Hematopoietic multipotent progenitor cell treated with erythropoietin and hydrocortisone succinate and interleukin-3 and kit ligand, for 8 days (in vitro differentiated cells): ENCODE measurements around the gene CFD.
"Not testable (repeated sequence)": the region's sequence is repeated elsewhere in the genome, so short reads cannot be mapped to it uniquely, and the experiment has no call there.

Experiments used
- DNase-seq: peaks from one replicate; pipeline ENCODE4 v3.0.0-alpha.2; 2015

The CFD gene

DNA sequence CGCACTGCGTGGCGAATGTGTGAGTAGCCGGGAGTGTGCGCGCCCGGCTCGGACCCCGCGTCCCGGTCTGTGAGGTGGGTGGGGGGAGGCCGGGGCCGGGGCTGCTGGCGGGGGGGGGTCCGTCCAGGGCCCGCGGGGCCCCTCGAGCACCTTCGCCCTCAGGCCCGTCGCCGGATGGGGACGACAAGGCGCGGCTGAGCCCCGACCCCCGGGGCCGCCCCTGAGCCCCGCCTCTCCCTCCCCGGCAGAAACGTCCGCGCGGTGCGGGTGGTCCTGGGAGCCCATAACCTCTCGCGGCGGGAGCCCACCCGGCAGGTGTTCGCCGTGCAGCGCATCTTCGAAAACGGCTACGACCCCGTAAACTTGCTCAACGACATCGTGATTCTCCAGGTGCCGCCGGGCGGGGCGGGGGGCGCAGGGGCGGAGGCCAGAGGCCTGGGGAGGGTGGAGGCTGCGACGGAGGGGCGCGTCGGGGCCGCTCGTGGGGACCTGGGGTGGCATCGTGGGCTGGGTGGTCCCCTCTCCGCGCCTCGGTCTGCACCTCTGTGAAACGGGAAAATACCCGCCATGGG is 6.4 kb upstream of the CFD start:
- no peak for DNase-seq

DNA sequence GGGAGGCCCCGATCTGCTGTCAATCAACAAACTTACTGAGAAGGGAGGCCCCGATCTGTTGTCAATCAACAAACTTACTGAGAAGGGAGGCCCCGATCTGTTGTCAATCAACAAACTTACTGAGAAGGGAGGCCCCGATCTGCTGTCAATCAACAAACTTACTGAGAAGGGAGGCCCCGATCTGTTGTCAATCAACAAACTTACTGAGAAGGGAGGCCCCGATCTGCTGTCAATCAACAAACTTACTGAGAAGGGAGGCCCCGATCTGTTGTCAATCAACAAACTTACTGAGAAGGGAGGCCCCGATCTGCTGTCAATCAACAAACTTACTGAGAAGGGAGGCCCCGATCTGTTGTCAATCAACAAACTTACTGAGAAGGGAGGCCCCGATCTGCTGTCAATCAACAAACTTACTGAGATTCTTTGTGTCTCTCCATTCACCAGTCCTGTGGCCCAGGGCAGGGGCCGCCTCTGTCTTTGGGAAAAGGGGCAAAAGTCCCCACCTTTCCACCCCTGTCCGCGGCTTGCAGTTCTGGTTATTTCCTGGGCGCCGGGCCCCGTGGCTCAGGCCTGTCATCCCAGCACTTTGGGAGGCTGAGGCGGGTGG is 5.7 kb upstream of the CFD start:
- DNase-seq = not testable (repeated sequence)

DNA sequence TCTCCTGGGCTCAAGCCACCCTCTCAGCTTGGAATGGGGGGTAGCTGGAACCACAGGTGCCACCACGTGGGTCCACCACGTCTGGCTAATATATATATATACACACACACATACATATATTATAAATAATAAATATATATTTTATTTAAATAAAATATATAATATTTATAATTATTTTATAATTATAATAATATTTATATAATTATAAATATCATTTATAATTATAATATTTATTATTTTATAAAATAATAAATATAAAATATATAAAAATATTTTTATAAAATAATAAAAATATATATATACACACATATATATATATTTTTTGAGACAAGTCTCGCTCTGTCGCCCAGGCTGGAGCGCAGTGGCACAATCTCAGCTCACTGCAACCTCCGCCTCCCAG is 4.9 kb upstream of the CFD start:
- no peak for DNase-seq

DNA sequence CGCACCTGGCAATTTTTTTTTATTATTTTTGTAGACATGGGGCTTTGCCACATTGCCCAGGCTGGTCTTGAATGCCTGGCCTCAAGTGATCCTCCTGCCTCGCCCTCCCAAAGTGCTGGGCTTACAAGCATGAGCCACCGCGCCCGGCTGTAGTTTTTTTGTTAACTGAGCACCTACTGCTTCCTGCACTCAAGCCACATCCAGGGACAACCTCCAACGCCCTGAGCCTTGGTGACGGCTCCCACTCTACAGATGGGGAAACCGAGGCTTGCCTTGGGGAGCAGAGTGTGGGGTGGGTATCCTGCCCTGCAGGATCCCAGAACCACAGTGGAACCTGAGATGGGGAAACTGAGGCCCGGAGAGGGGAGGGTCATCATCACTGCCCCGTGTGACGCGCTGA is 4.3 kb upstream of the CFD start:
- no peak for DNase-seq

DNA sequence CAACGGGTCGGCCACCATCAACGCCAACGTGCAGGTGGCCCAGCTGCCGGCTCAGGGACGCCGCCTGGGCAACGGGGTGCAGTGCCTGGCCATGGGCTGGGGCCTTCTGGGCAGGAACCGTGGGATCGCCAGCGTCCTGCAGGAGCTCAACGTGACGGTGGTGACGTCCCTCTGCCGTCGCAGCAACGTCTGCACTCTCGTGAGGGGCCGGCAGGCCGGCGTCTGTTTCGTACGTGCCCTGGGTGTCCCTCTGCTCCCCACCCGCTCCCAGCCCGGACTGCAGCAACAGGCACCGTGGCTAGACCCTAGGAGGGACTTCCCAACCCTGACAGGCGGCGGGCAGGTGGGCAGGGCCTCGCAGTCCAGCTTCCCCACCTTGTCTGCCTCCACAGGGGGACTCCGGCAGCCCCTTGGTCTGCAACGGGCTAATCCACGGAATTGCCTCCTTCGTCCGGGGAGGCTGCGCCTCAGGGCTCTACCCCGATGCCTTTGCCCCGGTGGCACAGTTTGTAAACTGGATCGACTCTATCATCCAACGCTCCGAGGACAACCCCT is 3.8 kb upstream of the CFD start:
- no peak for DNase-seq

DNA sequence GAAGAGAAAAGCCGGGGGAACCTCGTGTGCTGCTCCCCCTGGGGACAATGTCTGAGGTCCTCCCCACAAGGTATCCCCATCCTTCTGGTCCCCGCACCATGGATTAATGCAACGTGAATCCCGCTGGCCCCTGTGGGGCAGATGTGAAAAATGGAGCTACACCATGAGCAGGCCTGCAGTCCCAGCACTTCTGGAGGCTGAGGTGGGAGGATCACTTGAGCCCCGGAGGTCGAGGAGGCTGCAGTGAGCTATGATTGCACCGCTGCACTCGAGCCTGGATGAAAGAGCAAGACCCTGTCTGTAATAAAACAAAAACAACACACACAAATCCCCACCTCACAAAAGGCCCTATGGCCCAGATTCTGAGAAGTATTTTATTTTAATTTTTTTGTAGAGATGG is 1.2 kb upstream of the CFD start:
- DNase-seq = no peak

DNA sequence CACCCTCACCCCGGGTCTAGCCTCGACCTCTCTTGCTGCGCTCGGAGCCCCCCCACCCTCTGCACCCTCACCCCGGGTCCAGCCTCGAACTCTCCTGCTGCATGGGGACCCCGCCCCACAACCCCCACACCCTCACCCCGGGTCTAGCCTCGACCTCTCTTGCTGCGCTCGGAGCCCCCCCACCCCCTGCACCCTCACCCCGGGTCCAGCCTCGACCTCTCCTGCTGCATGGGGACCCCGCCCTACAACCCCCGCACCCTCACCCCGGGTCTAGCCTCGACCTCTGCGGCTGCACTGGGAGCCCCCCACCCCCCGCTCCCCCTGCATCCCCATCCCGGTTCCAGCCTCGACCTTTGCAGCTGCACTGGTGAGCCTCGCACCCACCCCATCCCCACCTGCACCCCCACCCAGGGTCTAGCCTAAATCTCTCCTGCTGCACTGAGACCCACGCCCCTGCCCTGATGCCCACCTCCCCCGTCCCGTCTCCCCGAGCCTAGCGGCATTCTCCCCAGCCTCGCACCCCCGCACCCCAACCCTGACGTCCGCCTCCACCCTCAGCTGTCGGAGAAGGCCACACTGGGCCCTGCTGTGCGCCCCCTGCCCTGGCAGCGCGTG is 1.8 kb downstream of the CFD start:
- no peak for DNase-seq

DNA sequence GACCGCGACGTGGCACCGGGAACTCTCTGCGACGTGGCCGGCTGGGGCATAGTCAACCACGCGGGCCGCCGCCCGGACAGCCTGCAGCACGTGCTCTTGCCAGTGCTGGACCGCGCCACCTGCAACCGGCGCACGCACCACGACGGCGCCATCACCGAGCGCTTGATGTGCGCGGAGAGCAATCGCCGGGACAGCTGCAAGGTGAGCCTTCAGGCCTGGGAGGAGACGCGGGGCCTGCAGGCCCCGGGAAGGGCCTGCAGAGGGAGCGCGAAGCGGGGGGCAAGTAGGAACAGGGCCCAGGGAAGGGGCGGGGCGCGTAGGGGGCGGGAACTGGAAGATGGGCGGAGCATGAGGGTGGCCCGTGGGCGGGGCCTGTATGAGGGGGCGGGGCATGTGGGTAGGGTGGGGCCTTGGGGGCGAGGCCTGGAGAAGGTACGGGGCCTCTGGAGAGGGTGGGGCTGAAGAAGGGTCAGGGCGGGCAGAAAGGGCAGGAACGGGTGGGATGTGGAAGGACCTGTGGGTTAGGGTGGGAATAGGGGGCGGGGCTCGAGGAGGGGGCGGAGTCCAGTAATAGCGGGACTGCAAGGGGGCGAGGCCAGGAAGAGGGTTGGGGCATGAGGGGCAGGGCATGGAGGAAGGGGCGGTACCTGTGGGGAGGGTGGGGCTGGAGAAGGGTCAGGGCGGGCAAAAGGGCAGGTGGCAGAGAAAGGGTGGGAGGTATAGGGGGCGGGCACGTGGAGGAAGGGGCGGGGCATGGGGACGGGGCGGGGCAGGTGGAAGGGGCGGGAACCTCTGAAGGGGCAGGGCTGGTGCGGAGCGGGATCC is 2.5 kb downstream of the CFD start:
- DNase-seq = peak; percentile 84

DNA sequence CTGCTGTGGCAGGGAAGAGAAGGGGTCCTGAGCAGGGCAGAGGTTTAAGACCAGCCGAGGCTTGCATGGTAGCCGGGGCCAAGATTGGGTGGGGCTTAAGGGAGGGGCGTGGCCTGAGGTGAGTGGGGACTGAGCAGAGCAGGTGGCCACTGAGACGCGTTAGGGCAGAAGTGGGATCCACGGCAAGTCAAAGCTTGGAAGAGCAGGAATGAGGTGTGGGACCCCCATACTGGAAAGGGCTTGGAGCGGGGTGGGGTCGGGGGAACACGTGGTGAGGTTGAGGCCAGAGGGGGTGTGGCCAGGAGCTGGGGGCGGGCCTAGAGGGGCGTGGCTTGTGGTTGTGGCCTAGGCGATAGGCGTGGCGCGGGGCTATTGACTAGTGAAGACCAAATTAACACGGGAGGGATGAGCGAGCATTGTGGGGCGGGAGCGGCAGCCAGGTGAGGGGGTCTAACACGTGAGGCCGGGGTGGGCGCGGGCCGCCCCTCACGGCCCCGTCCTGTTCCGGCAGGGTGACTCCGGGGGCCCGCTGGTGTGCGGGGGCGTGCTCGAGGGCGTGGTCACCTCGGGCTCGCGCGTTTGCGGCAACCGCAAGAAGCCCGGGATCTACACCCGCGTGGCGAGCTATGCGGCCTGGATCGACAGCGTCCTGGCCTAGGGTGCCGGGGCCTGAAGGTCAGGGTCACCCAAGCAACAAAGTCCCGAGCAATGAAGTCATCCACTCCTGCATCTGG is 3.3 kb downstream of the CFD start:
- peak; percentile 83 for DNase-seq

DNA sequence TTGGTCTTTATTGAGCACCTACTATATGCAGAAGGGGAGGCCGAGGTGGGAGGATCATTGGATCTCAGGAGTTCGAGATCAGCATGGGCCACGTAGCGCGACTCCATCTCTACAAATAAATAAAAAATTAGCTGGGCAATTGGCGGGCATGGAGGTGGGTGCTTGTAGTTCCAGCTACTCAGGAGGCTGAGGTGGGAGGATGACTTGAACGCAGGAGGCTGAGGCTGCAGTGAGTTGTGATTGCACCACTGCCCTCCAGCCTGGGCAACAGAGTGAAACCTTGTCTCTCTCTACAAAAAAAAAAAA is 3.8 kb downstream of the CFD start:
- no peak for DNase-seq

DNA sequence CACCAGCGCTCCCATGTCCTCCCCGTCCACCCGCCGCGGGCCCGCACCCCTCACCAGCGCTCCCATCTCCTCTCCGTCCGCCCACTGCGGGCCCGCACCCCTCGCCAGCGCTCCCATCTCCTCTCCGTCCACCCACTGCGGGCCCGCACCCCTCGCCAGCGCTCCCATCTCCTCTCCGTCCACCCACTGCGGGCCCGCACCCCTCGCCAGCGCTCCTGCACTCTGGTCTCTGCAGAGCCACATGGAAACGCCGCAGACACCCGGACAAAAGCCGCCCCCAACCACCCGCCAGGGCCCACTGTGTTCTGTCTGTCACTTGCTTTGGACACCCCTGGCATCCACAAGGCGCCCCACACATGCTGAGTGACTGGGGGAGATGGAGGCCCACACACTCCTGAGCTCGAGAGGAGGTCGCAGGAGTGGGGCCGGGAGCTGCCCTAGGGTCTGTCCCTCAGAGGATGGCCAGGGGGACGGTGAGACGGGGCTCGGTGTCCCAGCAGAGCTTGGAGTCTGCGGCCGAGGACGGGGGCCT is 7.4 kb downstream of the CFD start:
- no peak for DNase-seq

DNA sequence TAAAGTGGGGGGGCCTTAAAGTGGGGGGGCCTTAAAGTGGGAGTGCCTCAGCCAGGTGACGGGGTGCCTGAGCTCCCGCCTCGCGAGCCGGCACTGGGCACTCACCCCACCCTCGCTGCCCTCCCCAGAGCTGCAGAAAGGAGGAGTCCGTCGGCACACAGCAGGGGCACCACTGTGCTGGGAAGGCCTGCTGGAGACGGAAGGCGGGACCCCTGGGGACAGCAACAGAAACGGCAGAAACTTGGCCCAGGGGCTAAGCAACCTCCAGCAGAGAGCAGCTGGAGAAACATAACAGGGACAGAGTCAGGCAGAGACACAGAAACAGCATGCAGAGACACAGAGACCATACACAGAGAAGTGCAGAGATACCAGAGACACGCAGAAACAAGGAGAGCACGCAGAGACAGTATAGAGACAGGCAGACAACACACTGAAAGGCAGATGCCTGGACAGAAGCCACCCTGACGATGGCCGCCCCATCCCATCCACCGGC is 7.9 kb downstream of the CFD start:
- DNase-seq = no peak

DNA sequence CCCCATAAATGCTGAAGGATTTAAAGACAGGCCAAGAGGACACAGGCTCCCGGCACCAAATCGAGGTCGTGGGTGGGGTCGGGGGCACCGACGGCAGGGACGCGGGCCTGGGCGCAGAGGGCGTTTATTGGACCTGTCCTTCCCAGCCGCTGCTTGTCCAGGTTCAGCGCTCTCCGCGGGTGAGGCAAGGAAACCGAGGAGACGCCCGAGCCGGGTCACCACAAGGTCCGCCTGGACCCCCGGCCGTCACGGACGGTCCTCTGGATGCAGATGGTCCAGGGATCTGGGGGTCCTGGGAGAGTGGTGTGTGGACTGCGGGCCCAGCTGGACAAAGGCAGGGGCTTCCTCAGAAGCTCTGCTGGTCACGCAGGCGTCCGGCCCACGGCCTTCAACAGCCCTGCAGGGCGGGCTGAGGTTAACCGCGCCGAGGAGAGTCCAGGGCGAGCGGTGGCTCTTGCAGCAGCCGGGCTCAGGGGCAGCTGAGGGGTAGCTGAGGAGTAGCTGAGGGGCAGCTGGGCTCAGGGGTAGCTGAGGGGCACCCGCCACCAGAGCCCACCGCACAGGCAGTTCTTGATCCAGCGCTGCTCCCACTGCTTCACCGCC is 8.5 kb downstream of the CFD start:
- DNase-seq = no peak

DNA sequence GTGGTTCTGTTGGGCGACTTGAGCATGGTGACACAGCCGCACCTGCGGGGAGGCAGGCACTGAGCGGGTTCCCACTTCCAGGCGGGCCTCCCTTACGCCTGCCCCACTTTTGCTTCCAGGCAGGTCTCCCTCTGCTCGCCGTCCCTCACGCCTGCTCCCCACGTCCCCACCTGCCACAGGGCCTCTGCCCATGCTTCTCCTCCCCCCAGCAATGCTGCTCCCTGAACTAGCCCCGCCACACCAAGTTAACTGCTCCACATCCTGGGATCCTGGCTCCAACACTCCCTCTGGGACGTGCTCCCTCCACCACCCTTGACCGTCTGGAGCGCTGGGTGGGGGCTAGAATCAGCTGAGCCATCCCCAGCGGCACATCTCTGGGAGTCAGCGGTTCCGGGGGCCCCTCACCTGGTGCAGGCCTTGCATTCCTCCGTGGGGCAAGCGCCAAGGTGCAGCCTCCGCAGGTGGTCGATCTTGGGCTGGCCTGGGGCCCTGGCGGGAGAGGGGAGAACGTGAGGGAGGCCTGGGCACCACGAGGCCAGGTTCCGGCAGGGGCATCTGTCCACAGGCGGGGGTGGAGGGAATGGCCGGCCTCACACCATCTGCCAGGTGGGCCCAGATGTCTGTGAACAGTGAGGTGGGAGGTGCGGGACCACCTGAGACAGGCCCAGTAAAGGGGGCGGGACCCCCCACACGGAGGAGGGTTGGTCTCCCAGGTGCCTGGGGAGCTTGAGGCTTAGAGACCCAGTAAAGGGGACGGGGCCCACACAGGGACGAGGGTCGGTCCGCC is 9.2 kb downstream of the CFD start:
- no peak for DNase-seq

DNA sequence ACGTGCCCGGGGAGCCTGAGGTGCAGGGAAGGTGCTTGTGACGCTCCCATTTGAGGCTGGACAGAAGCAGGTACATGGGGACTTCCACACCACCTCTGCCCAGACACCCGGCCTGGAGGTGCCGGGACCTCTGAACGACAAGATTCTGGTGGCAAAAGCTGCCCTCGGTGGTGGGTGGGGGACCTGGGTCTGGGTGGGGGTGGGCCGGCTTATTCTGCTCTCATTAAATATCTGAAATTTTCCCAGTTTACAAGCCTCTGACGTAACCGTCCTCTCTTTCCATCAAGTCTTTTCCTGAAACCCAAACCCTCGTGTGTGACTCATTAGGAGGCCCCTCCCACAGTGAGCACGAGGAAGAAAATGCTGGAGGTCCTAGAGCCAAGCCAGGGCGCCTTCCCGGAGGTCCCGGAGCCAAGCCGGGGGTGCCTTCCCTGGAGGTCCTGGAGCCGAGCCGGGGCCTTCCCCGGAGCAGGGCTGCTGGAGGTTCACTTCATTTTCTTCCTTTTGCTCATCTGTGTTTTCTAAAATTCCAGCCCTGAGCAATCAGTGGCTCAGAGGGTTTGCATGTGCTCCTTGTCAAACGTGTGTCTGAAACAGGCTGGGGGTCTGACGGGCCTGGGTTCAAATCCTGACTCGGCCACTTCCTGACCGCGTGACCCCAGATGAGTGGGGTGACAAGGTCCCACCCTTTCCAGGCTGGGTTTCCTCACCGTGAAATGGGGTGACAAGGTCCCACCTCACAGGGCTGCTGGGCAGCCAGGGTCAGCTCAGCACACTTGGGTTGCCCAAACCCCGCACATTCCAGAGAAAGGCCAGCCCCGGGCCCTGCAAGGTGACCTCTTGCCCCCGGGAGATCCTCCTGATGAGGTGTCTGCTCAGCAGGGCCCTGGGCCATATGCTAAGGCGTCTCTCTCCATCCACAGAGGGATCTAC is 10.0 kb downstream of the CFD start:
- no peak for DNase-seq

DNA sequence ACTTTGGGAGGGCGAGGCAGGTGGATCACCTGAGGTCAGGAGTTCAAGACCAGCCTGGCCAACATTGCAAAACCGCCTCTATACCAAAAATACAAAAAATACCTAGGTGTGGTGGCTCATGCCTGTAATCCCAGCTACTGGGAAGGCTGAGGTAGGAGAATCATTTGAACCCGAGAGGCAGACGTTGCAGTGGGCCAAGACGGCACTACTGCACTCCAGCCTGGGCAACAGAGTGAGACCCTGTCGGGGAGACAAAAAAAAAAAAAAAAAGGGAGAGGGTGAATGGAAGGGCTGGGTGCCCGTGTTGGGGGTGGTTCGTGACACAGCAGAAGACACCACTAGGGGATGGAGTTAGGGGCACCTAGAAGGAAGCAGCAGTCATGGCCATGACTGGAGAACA is 10.8 kb downstream of the CFD start:
- no peak for DNase-seq

DNA sequence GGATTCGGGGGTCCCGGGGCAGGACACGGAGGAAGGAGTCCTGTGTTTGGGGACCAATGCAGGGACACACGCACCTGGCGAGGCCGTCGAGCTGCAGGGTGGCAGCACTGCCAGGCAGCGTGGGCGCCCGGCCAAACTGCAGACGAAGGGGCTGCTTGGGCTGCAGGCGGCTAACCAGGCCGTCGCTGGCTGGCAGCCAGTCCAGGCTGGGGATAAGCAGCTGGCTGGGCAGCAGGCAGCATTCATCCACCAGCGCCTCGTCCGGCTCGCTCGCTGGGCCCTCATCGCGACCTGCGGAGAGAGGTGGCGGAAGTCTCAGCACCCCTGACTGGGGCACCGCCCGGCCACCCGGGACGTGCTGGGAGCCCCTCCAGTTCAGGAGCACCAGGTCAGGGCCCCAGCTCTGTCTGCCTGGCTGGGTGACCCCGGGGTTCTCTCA is 11.5 kb downstream of the CFD start:
- no peak for DNase-seq

DNA sequence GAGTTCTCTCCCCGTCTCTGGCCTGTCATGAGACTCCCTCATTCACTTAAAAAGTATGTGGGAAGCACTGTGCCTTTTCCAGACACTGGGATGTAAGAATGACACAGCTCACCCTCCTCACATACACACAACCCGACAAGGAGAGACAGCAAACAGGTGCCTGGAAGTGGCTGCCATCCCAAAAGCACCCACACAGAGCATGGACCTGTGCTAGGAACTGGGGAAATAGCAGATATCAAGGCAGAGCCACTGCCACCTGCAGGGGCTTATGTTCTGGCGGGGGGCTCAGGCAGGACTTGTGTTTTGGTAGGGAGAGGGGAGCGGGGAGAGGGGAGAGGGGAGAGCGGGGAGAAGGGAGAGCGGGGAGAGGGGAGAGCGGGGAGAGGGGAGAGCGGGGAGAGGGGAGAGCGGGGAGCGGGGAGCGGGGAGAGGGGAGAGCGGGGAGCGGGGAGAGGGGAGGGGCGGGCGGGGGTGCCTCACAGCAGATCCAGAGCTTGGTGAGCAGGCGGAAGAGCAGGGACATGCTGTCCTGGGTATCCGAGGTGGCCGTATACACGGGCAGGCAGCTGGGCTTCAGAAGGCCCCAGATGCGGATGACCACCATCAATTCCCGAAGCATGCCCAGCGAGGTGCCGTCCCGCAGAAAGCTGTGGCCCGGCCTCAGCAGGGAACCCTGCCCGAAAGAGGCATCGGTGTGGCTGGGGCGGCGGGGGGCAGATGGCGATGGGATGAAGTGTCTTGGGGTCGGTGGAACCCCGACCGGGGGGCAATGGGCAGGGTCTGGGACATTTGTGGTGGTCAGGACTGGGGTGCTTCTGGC is 12.2 kb downstream of the CFD start:
- DNase-seq = no peak

DNA sequence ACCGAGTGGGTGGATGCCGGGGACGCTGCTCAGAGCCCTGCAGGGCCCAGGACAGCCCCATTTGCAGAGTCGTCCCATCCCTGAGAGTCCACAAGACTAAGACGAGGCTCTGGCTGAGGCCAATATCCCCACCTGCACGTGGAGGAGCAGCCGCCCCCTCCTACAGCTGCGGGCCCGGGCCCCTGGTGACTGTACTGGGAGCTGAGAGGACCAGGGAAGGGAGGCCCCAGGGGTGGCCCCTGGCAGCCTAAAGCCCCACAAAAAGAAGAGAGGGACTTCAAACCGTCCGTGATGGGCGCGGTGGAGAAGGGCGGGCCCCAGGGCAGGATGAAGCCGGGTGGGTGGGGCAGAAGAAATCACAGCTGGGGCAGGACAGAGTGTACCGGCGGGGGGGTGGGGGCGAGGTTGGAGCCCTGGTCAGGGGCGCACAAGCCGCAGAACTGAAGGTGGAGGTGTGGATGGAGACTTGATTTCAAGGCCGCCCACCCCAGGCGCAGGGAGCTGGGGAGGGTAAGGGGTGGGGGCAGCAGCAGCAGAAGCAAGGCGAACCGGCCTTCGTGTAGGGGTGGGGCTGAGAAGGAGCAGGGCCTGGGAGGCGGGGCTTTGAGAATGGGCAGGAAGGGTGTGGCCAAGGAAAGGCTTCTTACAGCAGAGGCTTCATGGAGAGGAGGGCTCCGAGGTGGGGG is 12.9 kb downstream of the CFD start:
- peak; percentile 91 for DNase-seq
